Measurements from ENCODE around the gene MAN1A1.

The MAN1A1 gene

DNA sequence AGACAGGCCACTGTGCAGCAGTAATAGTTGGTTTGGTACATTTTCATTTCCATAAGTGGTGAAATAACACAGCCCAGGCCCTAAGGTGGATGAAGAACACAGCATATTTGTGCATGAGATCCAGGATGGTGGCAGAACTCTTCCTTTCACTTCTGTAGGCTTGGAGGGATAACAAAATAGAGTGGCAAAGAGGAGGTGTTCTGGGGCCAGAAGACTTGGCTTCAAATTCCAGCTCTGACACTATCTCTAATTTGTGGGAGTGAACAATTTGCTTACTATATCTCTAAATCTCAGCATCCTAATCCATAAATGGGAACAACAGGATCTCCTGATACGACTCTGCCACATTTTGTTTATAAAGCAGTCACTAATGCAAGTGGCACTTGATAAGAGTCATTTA is 159.4 kb downstream of the MAN1A1 start:
- Mint-ChIP-seq H3K9me3 (no peaks in the 10 kb centered on the region), H3K36me3 (ENCODE audit: low read depth) (peaks cover 54% of the 10 kb centered on the region), H3K27me3 (no peaks in the 10 kb centered on the region), H3K27ac (no peak overlapping the region), H3K4me3 (no peak overlapping the region), H3K4me1 (ENCODE audit: low read depth) (no peaks in the 10 kb centered on the region)

- Mint-ChIP-seq H3K9me3 (no peaks in the 10 kb centered on the region), H3K27ac (no peak overlapping the region), H3K27me3 (no peaks in the 10 kb centered on the region), H3K4me3 (no peak overlapping the region), H3K36me3 (ENCODE audit: low read depth) (peaks cover 56% of the 10 kb centered on the region), H3K4me1 (ENCODE audit: low read depth) (peaks cover under 1% of the 10 kb centered on the region)
These were observed 160.1 kb downstream of the MAN1A1 start for GRCh38 chr6:119189498-119189897.

- no peak overlapping the region for H3K27ac Mint-ChIP-seq
- no peak overlapping the region for H3K4me3 Mint-ChIP-seq
- H3K27me3 Mint-ChIP-seq: no peaks in the 10 kb centered on the region
- no peaks in the 10 kb centered on the region for H3K9me3 Mint-ChIP-seq
- peaks cover 5% of the 10 kb centered on the region for H3K4me1 Mint-ChIP-seq (ENCODE audit: low read depth)
- peaks cover 61% of the 10 kb centered on the region for H3K36me3 Mint-ChIP-seq (ENCODE audit: low read depth)
These were observed 162.0 kb downstream of the MAN1A1 start for GRCh38 chr6:119187596-119187995.

DNA sequence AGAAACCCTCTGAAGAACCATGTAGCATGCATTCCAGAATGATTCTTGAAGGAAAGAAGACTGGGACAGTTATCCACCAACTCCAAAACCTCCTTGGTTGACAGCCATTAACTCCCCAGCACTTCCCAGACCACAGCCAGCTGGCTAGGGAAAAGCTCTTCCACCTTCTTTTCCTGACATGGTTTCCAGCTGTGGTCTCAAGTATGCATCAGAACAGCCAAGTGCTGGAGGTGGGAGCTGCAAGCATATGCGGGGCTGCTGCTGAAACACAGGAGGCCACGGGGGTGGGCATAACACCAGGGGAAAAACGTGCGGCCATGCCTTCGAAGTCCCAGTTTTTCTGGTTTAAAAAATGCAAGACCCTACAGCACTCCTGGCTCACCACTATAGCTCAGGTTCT is 163.1 kb downstream of the MAN1A1 start:
- Mint-ChIP-seq H3K36me3 (ENCODE audit: low read depth) (peaks cover 61% of the 10 kb centered on the region), H3K27ac (no peak overlapping the region), H3K4me1 (ENCODE audit: low read depth) (peaks cover 5% of the 10 kb centered on the region), H3K9me3 (no peaks in the 10 kb centered on the region), H3K27me3 (no peaks in the 10 kb centered on the region), H3K4me3 (no peak overlapping the region)

- Mint-ChIP-seq H3K9me3 (no peaks in the 10 kb centered on the region), H3K4me1 (ENCODE audit: low read depth) (peaks cover 15% of the 10 kb centered on the region), H3K27me3 (no peaks in the 10 kb centered on the region), H3K4me3 (no peak overlapping the region), H3K36me3 (ENCODE audit: low read depth) (peaks cover 62% of the 10 kb centered on the region), H3K27ac (no peak overlapping the region)
These were observed 165.4 kb downstream of the MAN1A1 start for GRCh38 chr6:119184008-119184648.

GRCh38 chr6:119183457-119183856 is 166.1 kb downstream of the MAN1A1 start:
- peaks cover 63% of the 10 kb centered on the region for H3K36me3 Mint-ChIP-seq (ENCODE audit: low read depth)
- no peak overlapping the region for H3K4me3 Mint-ChIP-seq
- peaks cover 15% of the 10 kb centered on the region for H3K4me1 Mint-ChIP-seq (ENCODE audit: low read depth)
- no peaks in the 10 kb centered on the region for H3K9me3 Mint-ChIP-seq
- H3K27ac Mint-ChIP-seq: no peak overlapping the region
- no peaks in the 10 kb centered on the region for H3K27me3 Mint-ChIP-seq

DNA sequence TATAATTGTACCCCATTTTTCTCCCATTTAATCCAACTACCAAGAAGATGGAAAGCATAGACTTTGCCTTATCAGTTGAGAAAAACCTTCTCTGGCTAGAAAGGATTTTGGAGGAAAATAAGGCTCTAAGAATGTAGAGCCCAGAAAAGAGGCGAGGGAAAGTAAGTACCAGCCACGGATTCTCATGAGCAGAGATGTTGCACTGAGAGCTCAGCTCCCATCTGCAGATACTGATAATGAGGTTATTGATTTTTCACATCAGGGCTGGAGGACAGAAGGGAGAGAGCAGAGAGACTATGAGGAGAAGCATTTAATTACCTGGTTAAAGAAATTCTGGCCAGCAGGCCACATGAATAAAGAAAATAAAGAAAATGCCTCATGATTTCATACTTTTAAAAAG is 166.7 kb downstream of the MAN1A1 start:
- H3K27ac Mint-ChIP-seq: no peak overlapping the region
- H3K27me3 Mint-ChIP-seq: no peaks in the 10 kb centered on the region
- H3K36me3 Mint-ChIP-seq (ENCODE audit: low read depth): peaks cover 65% of the 10 kb centered on the region
- H3K4me3 Mint-ChIP-seq: no peak overlapping the region
- H3K9me3 Mint-ChIP-seq: no peaks in the 10 kb centered on the region
- H3K4me1 Mint-ChIP-seq (ENCODE audit: low read depth): peaks cover 15% of the 10 kb centered on the region

GRCh38 chr6:119182216-119182803 is 167.3 kb downstream of the MAN1A1 start:
- Mint-ChIP-seq H3K4me1 (ENCODE audit: low read depth) (peaks cover 15% of the 10 kb centered on the region), H3K4me3 (no peak overlapping the region), H3K27ac (no peak overlapping the region), H3K27me3 (no peaks in the 10 kb centered on the region), H3K9me3 (no peaks in the 10 kb centered on the region), H3K36me3 (ENCODE audit: low read depth) (peaks cover 62% of the 10 kb centered on the region)

DNA sequence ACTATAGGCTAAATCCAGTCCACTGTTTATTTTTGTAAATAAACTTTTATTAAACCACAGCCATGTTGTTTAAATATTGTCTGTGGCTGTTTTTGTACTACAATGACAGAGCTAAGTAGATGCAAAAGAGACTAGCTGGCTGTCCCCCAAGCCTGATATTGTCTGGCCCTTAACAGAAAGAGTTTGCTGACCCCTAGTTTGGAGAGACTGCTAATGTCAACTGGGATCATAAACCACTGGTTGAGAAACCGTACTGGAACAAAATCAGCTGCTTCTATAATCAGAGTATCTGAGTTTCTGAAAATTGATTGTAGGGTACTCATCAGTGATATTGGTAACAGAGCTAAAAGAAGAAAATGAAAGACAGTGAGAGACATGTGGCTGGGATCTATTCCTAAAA is 168.5 kb downstream of the MAN1A1 start:
- peaks cover 49% of the 10 kb centered on the region for H3K36me3 Mint-ChIP-seq (ENCODE audit: low read depth)
- H3K9me3 Mint-ChIP-seq: no peaks in the 10 kb centered on the region
- H3K27me3 Mint-ChIP-seq: no peaks in the 10 kb centered on the region
- peaks cover 15% of the 10 kb centered on the region for H3K4me1 Mint-ChIP-seq (ENCODE audit: low read depth)
- H3K27ac Mint-ChIP-seq: no peak overlapping the region
- no peak overlapping the region for H3K4me3 Mint-ChIP-seq

DNA sequence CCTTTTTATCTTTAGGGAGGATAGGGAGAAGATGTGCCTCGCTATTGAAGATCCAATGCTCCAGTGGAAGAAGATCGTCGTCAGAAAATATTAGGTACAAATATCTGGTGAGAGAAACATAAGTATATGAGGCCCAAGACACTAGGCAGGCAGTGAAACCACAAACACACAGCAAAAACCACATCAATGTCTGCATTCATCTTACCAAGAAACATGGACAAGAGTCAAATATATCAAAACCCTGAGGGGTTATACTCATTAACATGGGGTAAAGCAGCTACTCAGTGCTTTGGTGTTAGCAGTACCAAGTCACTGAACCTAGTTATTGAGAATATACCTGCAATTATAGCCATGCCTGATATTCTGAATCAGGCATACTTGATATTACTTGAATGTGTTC is 169.7 kb downstream of the MAN1A1 start:
- peaks cover 15% of the 10 kb centered on the region for H3K4me1 Mint-ChIP-seq (ENCODE audit: low read depth)
- no peaks in the 10 kb centered on the region for H3K27me3 Mint-ChIP-seq
- H3K27ac Mint-ChIP-seq: no peak overlapping the region
- H3K4me3 Mint-ChIP-seq: no peak overlapping the region
- no peaks in the 10 kb centered on the region for H3K9me3 Mint-ChIP-seq
- peaks cover 40% of the 10 kb centered on the region for H3K36me3 Mint-ChIP-seq (ENCODE audit: low read depth)

GRCh38 chr6:119179062-119179461 is 170.5 kb downstream of the MAN1A1 start:
- Mint-ChIP-seq H3K27me3 (no peaks in the 10 kb centered on the region), H3K4me3 (no peak overlapping the region), H3K9me3 (no peaks in the 10 kb centered on the region), H3K36me3 (ENCODE audit: low read depth) (peaks cover 34% of the 10 kb centered on the region), H3K27ac (no peak overlapping the region), H3K4me1 (ENCODE audit: low read depth) (peaks cover 10% of the 10 kb centered on the region)

GRCh38 chr6:119176445-119176844 is 173.1 kb downstream of the MAN1A1 start:
- Mint-ChIP-seq H3K27me3 (no peaks in the 10 kb centered on the region), H3K9me3 (no peaks in the 10 kb centered on the region), H3K36me3 (ENCODE audit: low read depth) (peaks cover 19% of the 10 kb centered on the region), H3K4me3 (no peak overlapping the region), H3K27ac (no peak overlapping the region), H3K4me1 (ENCODE audit: low read depth) (peaks cover 10% of the 10 kb centered on the region)

DNA sequence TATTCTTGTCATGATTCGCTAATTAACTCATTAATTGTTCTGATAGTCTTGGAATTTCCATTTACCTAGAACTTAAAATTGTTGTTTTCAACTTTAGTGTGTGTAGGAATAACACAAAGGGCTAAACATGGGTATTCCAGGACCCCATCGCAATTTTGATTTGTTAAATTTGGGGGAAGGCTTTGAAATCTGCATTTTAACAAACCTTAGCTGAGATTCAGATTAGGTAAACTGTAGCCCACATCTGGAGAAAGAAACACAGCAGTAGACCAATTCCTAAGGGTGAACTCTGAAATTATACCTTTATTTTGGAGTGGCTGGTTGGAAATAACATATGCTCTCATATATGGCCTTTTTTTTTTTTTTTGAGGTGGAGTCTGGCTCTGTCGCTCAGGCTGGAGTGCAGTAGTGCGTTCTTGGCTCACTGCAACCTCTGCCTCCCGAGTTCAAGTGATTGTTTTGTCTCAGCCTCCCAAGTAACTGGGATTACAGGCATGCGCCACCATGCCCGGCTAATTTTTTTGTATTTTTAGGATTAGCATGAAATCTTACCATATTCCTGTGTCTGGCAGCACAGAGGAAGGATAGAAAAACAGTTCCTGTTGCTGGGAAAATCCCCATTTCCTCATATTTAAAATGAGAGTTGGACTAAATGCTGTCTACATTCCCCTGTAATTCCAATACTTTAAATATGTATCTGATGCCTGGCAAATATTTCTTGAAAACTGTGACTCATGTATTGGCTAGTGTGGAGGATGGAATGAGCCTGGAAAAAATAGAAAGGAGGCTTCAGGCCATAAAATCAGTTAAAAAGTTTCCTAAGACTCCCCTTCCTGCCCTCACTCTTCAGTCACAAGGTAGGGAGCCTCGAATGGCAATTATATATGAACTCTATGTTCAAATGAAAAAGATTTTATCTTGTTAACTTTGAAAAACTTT is 174.4 kb downstream of the MAN1A1 start:
- no peak overlapping the region for H3K27ac Mint-ChIP-seq
- no peaks in the 10 kb centered on the region for H3K9me3 Mint-ChIP-seq
- no peaks in the 10 kb centered on the region for H3K27me3 Mint-ChIP-seq
- H3K4me3 Mint-ChIP-seq: no peak overlapping the region
- peaks cover 8% of the 10 kb centered on the region for H3K4me1 Mint-ChIP-seq (ENCODE audit: low read depth)
- peaks cover 17% of the 10 kb centered on the region for H3K36me3 Mint-ChIP-seq (ENCODE audit: low read depth)

- Mint-ChIP-seq H3K4me3 (no peak overlapping the region), H3K27me3 (no peaks in the 10 kb centered on the region), H3K4me1 (ENCODE audit: low read depth) (no peaks in the 10 kb centered on the region), H3K27ac (no peak overlapping the region), H3K9me3 (no peaks in the 10 kb centered on the region), H3K36me3 (ENCODE audit: low read depth) (peaks cover 9% of the 10 kb centered on the region)
These were observed 175.5 kb downstream of the MAN1A1 start for GRCh38 chr6:119174085-119174445.

Data from stimulated activated naive CD8-positive, alpha-beta T cell treated with anti-CD3 and anti-CD28 coated beads, Interleukin-15, Interleukin-2, amounts not matched to agents 100 ng/mL and 50 ng/mL, for 24 hours (primary cell).